H1 (cell line): ENCODE results near the gene NPHP4. TPM values are rescaled to one million over a fixed set of nuclear protein-coding genes. Genes with fewer than 3 reads are reported as not detected.

ENCODE experiments used
- CTCF ChIA-PET: fragments of 300-600 bp; sonication (Branson Sonifier 250); formaldehyde crosslinking; loops from one replicate; lab custom pipeline; 2021; ENCODE audit not compliant: partially characterized antibody; lab: Charles Lee
- POLR2A ChIA-PET: fragments of 300-600 bp; sonication (Branson Sonifier 250); formaldehyde crosslinking; loops from one replicate; lab custom pipeline; 2021; ENCODE audit warnings: inconsistent platforms; ENCODE audit not compliant: partially characterized antibody; lab: Charles Lee
- DNase-seq, 2 experiments: peaks; one replicate each; pipeline versions ENCODE4 v3.0.0 to v3.0.0-alpha.2; 2010 to 2022; ENCODE audit warnings: low spot score in 2 of 2, low read depth in 1 of 2, mixed read lengths in 1 of 2
- FAIRE-seq: peaks from 2 replicates; lab custom pipeline; 2011; peaks lifted over from hg19 to GRCh38; lab: Jason Lieb, UNC
- H2AFZ ChIP-seq: 2 replicates; pipeline ENCODE4 v1.8.1; 2012; ENCODE audit warnings: low read length, inconsistent platforms
- H2AK5ac ChIP-seq: 2 replicates; pipeline ENCODE4 v1.6.1; 2013; ENCODE audit warnings: low read depth, low read length
- H2BK120ac ChIP-seq: replicated peaks from 2 replicates; pipeline ENCODE3; 2013; ENCODE audit warnings: low read depth, low read length, inconsistent platforms
- H2BK12ac ChIP-seq: 2 replicates; pipeline ENCODE4 v1.6.1; 2013; ENCODE audit warnings: low read depth, low read length
- H2BK15ac ChIP-seq: 2 replicates; pipeline ENCODE4 v1.6.1; 2013; ENCODE audit warnings: low read length
- H2BK20ac ChIP-seq: 2 replicates; pipeline ENCODE4 v1.6.1; 2013; ENCODE audit warnings: low read length
- H2BK5ac ChIP-seq: 2 replicates; pipeline ENCODE4 v1.6.1; 2013; ENCODE audit warnings: low read depth, low read length
- H3K14ac ChIP-seq: 2 replicates; pipeline ENCODE4 v1.6.1; 2013; ENCODE audit warnings: inconsistent platforms; ENCODE audit not compliant: insufficient read length
- H3K18ac ChIP-seq: 2 replicates; pipeline ENCODE4 v1.6.1; 2013; ENCODE audit warnings: low read length; ENCODE audit errors: extremely low read depth
- H3K23ac ChIP-seq: 2 replicates; pipeline ENCODE4 v1.6.1; 2013; ENCODE audit warnings: inconsistent platforms; ENCODE audit not compliant: insufficient read length
- H3K23me2 ChIP-seq: 2 replicates; pipeline ENCODE4 v1.6.1; 2013; ENCODE audit warnings: low read depth, low read length
- H3K27ac ChIP-seq: 2 replicates; pipeline ENCODE4 v1.6.1; 2011; ENCODE audit warnings: low read depth, low read length, inconsistent platforms
- H3K27me3 ChIP-seq, 4 experiments: replicated peaks in 1 of 4; 1 replicate in 1 of 4; 2 replicates in 3 of 4; pipeline versions ENCODE4 v1.6.1 to v1.8.1; 2011 to 2013; ENCODE audit warnings: low read length in 3 of 4, mild to moderate bottlenecking in 3 of 4, inconsistent platforms in 2 of 4, mixed read lengths in 2 of 4, moderate library complexity in 1 of 4; ENCODE audit not compliant: control insufficient read depth in 3 of 4, insufficient read depth in 3 of 4; ENCODE audit errors: extremely low read depth in 1 of 4
- H3K36me3 ChIP-seq, 4 experiments: 2 replicates each; pipeline versions ENCODE4 v1.6.1 to v1.8.1; 2011 to 2013; ENCODE audit warnings: mild to moderate bottlenecking in 4 of 4, low read length in 3 of 4, moderate library complexity in 2 of 4, control low read depth in 1 of 4, inconsistent platforms in 1 of 4; ENCODE audit not compliant: insufficient read depth in 4 of 4, control insufficient read depth in 2 of 4
- H3K4ac ChIP-seq: replicated peaks from 2 replicates; pipeline ENCODE3; 2013; ENCODE audit warnings: low read length, low read depth, mixed read lengths, inconsistent platforms; ENCODE audit not compliant: insufficient read length
- H3K4me1 ChIP-seq, 4 experiments: replicated peaks in 1 of 4; 1 replicate in 1 of 4; 2 replicates in 3 of 4; pipeline versions ENCODE4 v1.6.1 to v1.8.1; 2011 to 2013; ENCODE audit warnings: low read length in 3 of 4, inconsistent platforms in 2 of 4, mixed read lengths in 1 of 4; ENCODE audit not compliant: insufficient read depth in 4 of 4, control insufficient read depth in 3 of 4
- H3K4me2 ChIP-seq, 2 experiments: 2 replicates each; pipeline versions ENCODE4 v1.6.1 to v1.8.1; 2011 to 2013; ENCODE audit warnings: low read depth in 2 of 2, low read length in 2 of 2, control low read depth in 1 of 2, inconsistent platforms in 1 of 2, mild to moderate bottlenecking in 1 of 2; ENCODE audit not compliant: insufficient read depth in 1 of 2
- H3K4me3 ChIP-seq, 4 experiments: fragments of 200-600, 300-600 bp in 1 of 4; sonication (generic), shearing (Covaris generic), sonication (Bioruptor Twin) in 1 of 4; 2 replicates each; pipeline versions ENCODE4 v1.5.1 to v1.8.1; 2011 to 2016; ENCODE audit warnings: low read length in 4 of 4, low read depth in 3 of 4, control low read depth in 2 of 4, inconsistent platforms in 2 of 4, mild to moderate bottlenecking in 2 of 4, mixed read lengths in 1 of 4, moderate library complexity in 1 of 4; ENCODE audit not compliant: insufficient read depth in 2 of 4; ENCODE audit errors: extremely low read depth in 1 of 4
- H3K56ac ChIP-seq: replicated peaks from 2 replicates; pipeline ENCODE3; 2013; ENCODE audit warnings: low read depth, mild to moderate bottlenecking, mixed read lengths, low read length, inconsistent platforms; ENCODE audit not compliant: insufficient read length
- H3K79me1 ChIP-seq: 2 replicates; pipeline ENCODE4 v1.6.1; 2013; ENCODE audit warnings: low read depth, low read length, control low read depth
- H3K79me2 ChIP-seq, 2 experiments: 2 replicates each; pipeline versions ENCODE4 v1.6.1 to v1.8.1; 2012 to 2013; ENCODE audit warnings: low read length in 2 of 2, mild to moderate bottlenecking in 2 of 2, inconsistent platforms in 1 of 2; ENCODE audit not compliant: insufficient read depth in 2 of 2, control insufficient read depth in 1 of 2
- H3K9ac ChIP-seq, 4 experiments: replicated peaks in 1 of 4; 1 replicate in 1 of 4; 2 replicates in 3 of 4; pipeline versions ENCODE4 v1.6.1 to v1.8.1; 2011 to 2013; ENCODE audit warnings: low read depth in 3 of 4, low read length in 3 of 4, control low read depth in 2 of 4, mild to moderate bottlenecking in 2 of 4, moderate library complexity in 2 of 4, inconsistent platforms in 1 of 4; ENCODE audit errors: extremely low read depth in 1 of 4
- H3K9me3 ChIP-seq, 2 experiments: 2 replicates each; pipeline versions ENCODE4 v1.6.1 to v1.8.1; 2012 to 2013; ENCODE audit warnings: mild to moderate bottlenecking in 2 of 2, moderate library complexity in 2 of 2, control low read depth in 1 of 2, inconsistent platforms in 1 of 2, low read depth in 1 of 2, low read length in 1 of 2, mixed read lengths in 1 of 2; ENCODE audit not compliant: insufficient read depth in 2 of 2
- H4K20me1 ChIP-seq, 2 experiments: replicated peaks in 1 of 2; 2 replicates each; pipeline versions ENCODE3 to v1.8.1; 2011 to 2013; ENCODE audit warnings: inconsistent platforms in 2 of 2, low read length in 2 of 2, mild to moderate bottlenecking in 1 of 2; ENCODE audit not compliant: insufficient read depth in 2 of 2, control insufficient read depth in 1 of 2
- H4K5ac ChIP-seq: 2 replicates; pipeline ENCODE4 v1.6.1; 2013; ENCODE audit warnings: low read length, low read depth, mixed read lengths, inconsistent platforms; ENCODE audit not compliant: insufficient read length
- H4K8ac ChIP-seq: 2 replicates; pipeline ENCODE4 v1.8.0; 2013; ENCODE audit warnings: mild to moderate bottlenecking, moderate library complexity, low read length, inconsistent platforms; ENCODE audit not compliant: insufficient read depth; ENCODE audit errors: extremely low read depth
- H4K91ac ChIP-seq: replicated peaks from 2 replicates; pipeline ENCODE3; 2013; ENCODE audit warnings: low read length, mixed read lengths, inconsistent platforms; ENCODE audit not compliant: insufficient read length
- KDM5A ChIP-seq: fragments of 200-600 bp; IDR thresholded peaks from 2 replicates; pipeline ENCODE4 v1.7.1; 2012; ENCODE audit warnings: mild to moderate bottlenecking, low read length, inconsistent platforms, mixed read lengths
- NANOG ChIP-seq: IDR thresholded peaks from 2 replicates; pipeline ENCODE4 v1.6.1; 2011; ENCODE audit warnings: low read length, low read depth, mild to moderate bottlenecking, inconsistent platforms; ENCODE audit not compliant: insufficient read depth, poor library complexity, severe bottlenecking
- RXRA ChIP-seq: IDR thresholded peaks from 2 replicates; pipeline ENCODE4 v1.6.1; 2011; ENCODE audit warnings: low read depth, mild to moderate bottlenecking, low read length, moderate library complexity; ENCODE audit not compliant: insufficient read depth
- SAP30 ChIP-seq: fragments of 300-600 bp; sonication (generic); IDR thresholded peaks from 2 replicates; pipeline ENCODE4 v1.7.1; 2012; ENCODE audit warnings: low read length, moderate library complexity, mild to moderate bottlenecking, inconsistent platforms; ENCODE audit not compliant: insufficient read depth, insufficient replicate concordance
- SIN3A ChIP-seq, 2 experiments: IDR thresholded peaks in 1 of 2; conservative IDR thresholded peaks in 1 of 2; 2 replicates each; pipeline ENCODE4 v1.6.1; 2011 to 2012; ENCODE audit warnings: low read length in 2 of 2, improper control_type of control experiment in 1 of 2, low read depth in 1 of 2, mild to moderate bottlenecking in 1 of 2
- SP2 ChIP-seq: IDR thresholded peaks from 2 replicates; pipeline ENCODE4 v1.6.1; 2012; ENCODE audit warnings: mild to moderate bottlenecking, low read length, inconsistent platforms
- ZNF274 ChIP-seq: IDR thresholded peaks from 2 replicates; pipeline ENCODE4 v1.7.0; 2012; ENCODE audit warnings: low read length, borderline replicate concordance; ENCODE audit errors: extremely low read depth
- WGBS, 2 experiments: shearing (Covaris generic) in 1 of 2; methylation state at CpG; one replicate each; pipeline versions ENCODE4 v1.1.6 to v1.1.7; 2013 to 2015; ENCODE audit warnings: low lambda C conversion rate in 2 of 2, mixed read lengths in 2 of 2, inconsistent platforms in 1 of 2, low coverage in 1 of 2, missing lambda C conversion rate in 1 of 2; ENCODE audit not compliant: insufficient replicate concordance in 2 of 2, insufficient coverage in 1 of 2, insufficient read length in 1 of 2; ENCODE audit errors: extremely low coverage in 1 of 2, missing lambda C conversion rate in 1 of 2; 5-methylcytosine and 5-hydroxymethylcytosine counted together
- polyA plus RNA-seq, 7 experiments: library from polyadenylated mRNA; depleted of rRNA in 3 of 7; stranded (reverse) in 5 of 7; unstranded in 2 of 7; fragments of >200 nt in 5 of 7; fragments of 200-250 nt in 2 of 7; gene quantifications; 1 replicate in 5 of 7; 2 replicates in 1 of 7; 4 replicates in 1 of 7; pipeline versions ENCODE4 v1.2.1 to v1.2.3, GENCODE V29; 2011 to 2013; ENCODE audit warnings: missing spikeins in 2 of 7, mixed read lengths in 2 of 7
- total RNA-seq: library from RNA; stranded (reverse); fragmentation: NEBNext Ultra II Directional; extraction: Animal tissue kit (Norgen Biotek cat#: 25700); gene quantifications from 2 replicates; pipeline ENCODE4 v1.2.1, GENCODE V29; 2021
- TF ChIP-seq, protein P1 (sequence below), 3 experiments: IDR thresholded peaks; 1 replicate in 2 of 3; 2 replicates in 1 of 3; pipeline versions ENCODE4 v1.5.1 to v1.6.1; 2011; ENCODE audit warnings: low read length in 3 of 3, mild to moderate bottlenecking in 3 of 3, inconsistent platforms in 2 of 3, low read depth in 1 of 3, moderate library complexity in 1 of 3; ENCODE audit not compliant: insufficient read depth in 1 of 3; ENCODE audit errors: control extremely low read depth in 1 of 3

NPHP4 gene
- total and polyA plus RNA-seq, 2 of the 8 experiments (the other 6 are each of a cell fraction or from before 2014, with no cell fraction given): 5.8 to 14.0 TPM

DNA sequence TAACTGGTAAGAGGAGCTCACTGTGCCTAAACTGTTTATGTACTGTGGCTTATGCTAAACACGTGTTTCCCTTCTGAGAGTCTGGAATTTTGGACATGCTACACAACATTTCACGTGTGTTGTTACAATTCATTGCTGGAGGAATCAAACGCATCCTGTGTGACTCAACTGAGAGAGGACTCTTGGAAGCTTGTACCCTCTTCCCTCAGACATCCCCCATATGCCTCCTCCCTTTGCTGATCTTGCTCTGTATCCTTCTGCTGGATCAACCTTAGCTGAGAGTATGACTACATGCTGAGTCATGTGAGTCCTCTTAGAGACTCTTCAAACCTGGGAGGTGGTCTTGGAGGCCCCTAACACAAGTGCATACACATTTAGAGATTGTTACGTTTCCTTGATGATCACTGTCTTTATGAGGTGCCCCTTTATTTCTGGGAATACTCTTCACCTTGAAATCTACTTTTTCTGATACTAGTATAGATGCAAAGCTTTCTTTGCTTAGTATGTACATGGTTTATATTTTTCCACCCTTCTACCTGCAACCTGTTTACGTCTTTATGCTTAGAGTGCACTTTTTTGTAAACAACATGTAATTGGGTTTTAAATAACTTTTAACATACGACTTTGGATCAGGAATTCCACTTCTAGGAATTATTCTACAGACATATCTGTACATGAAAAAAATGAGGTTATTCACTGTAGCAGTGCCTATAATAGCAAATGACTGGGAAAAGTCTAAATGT is 8.7 kb downstream of the NPHP4 start:
- H2BK20ac ChIP-seq: no peak overlapping the region
- H3K9ac ChIP-seq: no peak overlapping the region
- peaks cover 6 to 13% (median 9%) of the 10 kb centered on the region in 4 experiments for H3K4me1 ChIP-seq
- no peak overlapping the region for H4K91ac ChIP-seq
- H2BK120ac ChIP-seq: no peak overlapping the region
- no peak overlapping the region for H2BK15ac ChIP-seq
- H3K4me2 ChIP-seq: no peak overlapping the region
- no peaks in the 10 kb centered on the region for H3K9me3 ChIP-seq
- H4K8ac ChIP-seq: no peak overlapping the region
- H3K79me2 ChIP-seq: peaks cover 0 to 5% of the 10 kb centered on the region in 2 experiments; a peak in 2 of 4 replicates
- no peak overlapping the region for H4K5ac ChIP-seq
- no peaks in the 10 kb centered on the region; a peak in 1 of 7 replicates for H3K27me3 ChIP-seq
- no peak overlapping the region for H3K27ac ChIP-seq
- no peak overlapping the region for H3K4me3 ChIP-seq
- ChIA-PET CTCF (interaction anchor here (0.5 to 2.0 kb wide), 3 partner anchors 9 to 314 kb away, joined by 3 to 5 read pairs (median 3); no protein-coding TSS in a partner anchor), POLR2A (no interaction called here)
- H3K14ac ChIP-seq: no peak overlapping the region
- no peaks in the 10 kb centered on the region for H3K36me3 ChIP-seq
- no peak overlapping the region for H2BK12ac ChIP-seq
- H3K18ac ChIP-seq: no peak overlapping the region
- no peak overlapping the region for H3K56ac ChIP-seq
- H2BK5ac ChIP-seq: no peak overlapping the region
- H3K79me1 ChIP-seq: no peaks in the 10 kb centered on the region
- peak; percentile 42 for FAIRE-seq
- H3K23ac ChIP-seq: no peak overlapping the region
- H4K20me1 ChIP-seq: peaks cover 0 to 1% of the 10 kb centered on the region in 2 experiments
- H2AFZ ChIP-seq: no peak overlapping the region
- no peak overlapping the region for H2AK5ac ChIP-seq
- no peak overlapping the region for H3K4ac ChIP-seq
- 72% methylated on average over 6 of the region's 6 CpGs; no CpG with 5 or more reads in 1 of the 2 experiments for WGBS, 2 experiments
- peaks cover 2% of the 10 kb centered on the region; the same call in 1 of the 2 replicates for H3K23me2 ChIP-seq
- DNase-seq: no peak
- TF ChIP-seq SIN3A (conservative IDR thresholded peaks at IDR 0.05 in 1 of 2, IDR thresholded peaks at IDR 0.05 in 1 of 2; ENCODE audit: low read depth in 1 of 2, low read length in 2 of 2): no peak
- no peak for TF ChIP-seq SAP30
- TF ChIP-seq RXRA: no peak
- TF ChIP-seq NANOG: no peak
- TF ChIP-seq KDM5A: no peak
- TF ChIP-seq, protein P1, sequence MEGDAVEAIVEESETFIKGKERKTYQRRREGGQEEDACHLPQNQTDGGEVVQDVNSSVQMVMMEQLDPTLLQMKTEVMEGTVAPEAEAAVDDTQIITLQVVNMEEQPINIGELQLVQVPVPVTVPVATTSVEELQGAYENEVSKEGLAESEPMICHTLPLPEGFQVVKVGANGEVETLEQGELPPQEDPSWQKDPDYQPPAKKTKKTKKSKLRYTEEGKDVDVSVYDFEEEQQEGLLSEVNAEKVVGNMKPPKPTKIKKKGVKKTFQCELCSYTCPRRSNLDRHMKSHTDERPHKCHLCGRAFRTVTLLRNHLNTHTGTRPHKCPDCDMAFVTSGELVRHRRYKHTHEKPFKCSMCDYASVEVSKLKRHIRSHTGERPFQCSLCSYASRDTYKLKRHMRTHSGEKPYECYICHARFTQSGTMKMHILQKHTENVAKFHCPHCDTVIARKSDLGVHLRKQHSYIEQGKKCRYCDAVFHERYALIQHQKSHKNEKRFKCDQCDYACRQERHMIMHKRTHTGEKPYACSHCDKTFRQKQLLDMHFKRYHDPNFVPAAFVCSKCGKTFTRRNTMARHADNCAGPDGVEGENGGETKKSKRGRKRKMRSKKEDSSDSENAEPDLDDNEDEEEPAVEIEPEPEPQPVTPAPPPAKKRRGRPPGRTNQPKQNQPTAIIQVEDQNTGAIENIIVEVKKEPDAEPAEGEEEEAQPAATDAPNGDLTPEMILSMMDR (IDR thresholded peaks at IDR 0.05; ENCODE audit: control extremely low read depth in 1 of 3, insufficient read depth in 1 of 3, low read depth in 1 of 3, low read length in 3 of 3): no peak
- no peak for TF ChIP-seq ZNF274
- no peak for TF ChIP-seq SP2
